Measurements from ENCODE around the gene TMEM270. TPM values are rescaled to one million over a fixed set of nuclear protein-coding genes. Genes with fewer than 3 reads are reported as not detected.
"Not testable (repeated sequence)": the region's sequence is repeated elsewhere in the genome, so short reads cannot be mapped to it uniquely, and the experiment has no call there.

The TMEM270 gene
- total RNA-seq, 1 donor from 2014 or later, result not detected

- H3K36me3 Mint-ChIP-seq (ENCODE audit: low read depth), result no peaks in the 10 kb centered on the region
- intact Hi-C loops (cut with micrococcal nuclease), result no loop called here
- no peak overlapping the region for H3K27ac Mint-ChIP-seq
- peaks cover 7% of the 10 kb centered on the region for H3K27me3 Mint-ChIP-seq (ENCODE audit: insufficient read depth)
- no peaks in the 10 kb centered on the region for H3K9me3 Mint-ChIP-seq
- H3K4me3 Mint-ChIP-seq, result no peak overlapping the region
- H3K4me1 Mint-ChIP-seq (ENCODE audit: low read depth), result peaks cover 8% of the 10 kb centered on the region
- no peak for DNase-seq (ENCODE audit: low spot score)
Observed at GRCh38 chr7:73839290-73839689, 21.7 kb upstream of the TMEM270 start.

- no peaks in the 10 kb centered on the region for H3K9me3 Mint-ChIP-seq
- H3K27me3 Mint-ChIP-seq (ENCODE audit: insufficient read depth), result peaks cover 9% of the 10 kb centered on the region
- H3K27ac Mint-ChIP-seq, result no peak overlapping the region
- no peak for DNase-seq (ENCODE audit: low spot score)
- intact Hi-C loops (cut with micrococcal nuclease), result no loop called here
- no peaks in the 10 kb centered on the region for H3K36me3 Mint-ChIP-seq (ENCODE audit: low read depth)
- peak overlapping the region; percentile 17 for H3K4me3 Mint-ChIP-seq
- H3K4me1 Mint-ChIP-seq (ENCODE audit: low read depth), result peaks cover 10% of the 10 kb centered on the region
Observed at GRCh38 chr7:73839743-73840714, 20.9 kb upstream of the TMEM270 start.

GRCh38 chr7:73840715-73841379 is 20.1 kb upstream of the TMEM270 start:
- peak overlapping the region; percentile 30 for H3K4me3 Mint-ChIP-seq
- peaks cover 10% of the 10 kb centered on the region for H3K4me1 Mint-ChIP-seq (ENCODE audit: low read depth)
- no peaks in the 10 kb centered on the region for H3K9me3 Mint-ChIP-seq
- H3K27me3 Mint-ChIP-seq (ENCODE audit: insufficient read depth), result peaks cover 9% of the 10 kb centered on the region
- no peaks in the 10 kb centered on the region for H3K36me3 Mint-ChIP-seq (ENCODE audit: low read depth)
- DNase-seq (ENCODE audit: low spot score), result no peak
- no peak overlapping the region for H3K27ac Mint-ChIP-seq
- intact Hi-C loops (cut with micrococcal nuclease), result no loop called here

- no peak overlapping the region for H3K27ac Mint-ChIP-seq
- H3K4me3 Mint-ChIP-seq, result peak overlapping the region; percentile 83
- H3K9me3 Mint-ChIP-seq, result no peaks in the 10 kb centered on the region
- intact Hi-C loops (cut with micrococcal nuclease), result loop anchor here (1.0 to 2.0 kb wide), 6 partner anchors 10 to 319 kb away; partner anchors contain the start of genes ABHD11, BAZ1B, BUD23 and DNAJC30
- H3K4me1 Mint-ChIP-seq (ENCODE audit: low read depth), result peaks cover 10% of the 10 kb centered on the region
- H3K27me3 Mint-ChIP-seq (ENCODE audit: insufficient read depth), result peaks cover 10% of the 10 kb centered on the region
- H3K36me3 Mint-ChIP-seq (ENCODE audit: low read depth), result no peaks in the 10 kb centered on the region
- no peak for DNase-seq (ENCODE audit: low spot score)
Observed at GRCh38 chr7:73841689-73842066, 19.3 kb upstream of the TMEM270 start.

GRCh38 chr7:73842067-73842976 is 18.6 kb upstream of the TMEM270 start, which contains the start of gene METTL27:
TSS of gene METTL27 (minus strand) at chr7:73842516. CDS start at chr7:73842140, 376 bp downstream.
- peak within 1 kb of the TSS; percentile 83 for H3K4me3 Mint-ChIP-seq
- DNase-seq (ENCODE audit: low spot score), result peak; percentile 87
- peaks cover 10% of the 10 kb centered on the region for H3K27me3 Mint-ChIP-seq (ENCODE audit: insufficient read depth)
- no peaks in the 10 kb centered on the region for H3K9me3 Mint-ChIP-seq
- peaks cover 10% of the 10 kb centered on the region for H3K4me1 Mint-ChIP-seq (ENCODE audit: low read depth)
- peak within 1 kb of the TSS; percentile 73 for H3K27ac Mint-ChIP-seq
- no peaks in the 10 kb centered on the region for H3K36me3 Mint-ChIP-seq (ENCODE audit: low read depth)
- intact Hi-C loops (cut with micrococcal nuclease), result loop anchor here (1.0 to 2.0 kb wide), 6 partner anchors 9 to 320 kb away; partner anchors contain the start of genes ABHD11, BAZ1B, BUD23 and DNAJC30

- no peak for DNase-seq (ENCODE audit: low spot score)
- Mint-ChIP-seq H3K4me1 (ENCODE audit: low read depth) (peaks cover 10% of the 10 kb centered on the region), H3K27me3 (ENCODE audit: insufficient read depth) (peaks cover 14% of the 10 kb centered on the region), H3K4me3 (peak overlapping the region; percentile 63), H3K36me3 (ENCODE audit: low read depth) (no peaks in the 10 kb centered on the region), H3K27ac (no peak overlapping the region), H3K9me3 (no peaks in the 10 kb centered on the region)
- intact Hi-C loops (cut with micrococcal nuclease), result no loop called here
Observed at GRCh38 chr7:73844131-73844547, 16.8 kb upstream of the TMEM270 start.

- Mint-ChIP-seq H3K27me3 (ENCODE audit: insufficient read depth) (peaks cover 14% of the 10 kb centered on the region), H3K4me1 (ENCODE audit: low read depth) (peaks cover 10% of the 10 kb centered on the region), H3K36me3 (ENCODE audit: low read depth) (no peaks in the 10 kb centered on the region), H3K4me3 (no peak overlapping the region), H3K27ac (no peak overlapping the region), H3K9me3 (no peaks in the 10 kb centered on the region)
- intact Hi-C loops (cut with micrococcal nuclease), result no loop called here
- no peak for DNase-seq (ENCODE audit: low spot score)
Observed at GRCh38 chr7:73844848-73845460, 16.0 kb upstream of the TMEM270 start.

GRCh38 chr7:73845701-73846195 is 15.2 kb upstream of the TMEM270 start:
- intact Hi-C loops (cut with micrococcal nuclease); H3K36me3 Mint-ChIP-seq (ENCODE audit: low read depth); H3K4me3 Mint-ChIP-seq; DNase-seq (ENCODE audit: low spot score); H3K9me3 Mint-ChIP-seq; H3K27ac Mint-ChIP-seq: not testable (repeated sequence)
- Mint-ChIP-seq H3K27me3 (ENCODE audit: insufficient read depth) (peaks cover 14% of the 10 kb centered on the region), H3K4me1 (ENCODE audit: low read depth) (peaks cover 11% of the 10 kb centered on the region)

- DNase-seq (ENCODE audit: low spot score), result no peak
- no peaks in the 10 kb centered on the region for H3K9me3 Mint-ChIP-seq
- H3K27ac Mint-ChIP-seq, result no peak overlapping the region
- intact Hi-C loops (cut with micrococcal nuclease), result no loop called here
- H3K36me3 Mint-ChIP-seq (ENCODE audit: low read depth), result no peaks in the 10 kb centered on the region
- peaks cover 28% of the 10 kb centered on the region for H3K4me1 Mint-ChIP-seq (ENCODE audit: low read depth)
- no peak overlapping the region for H3K4me3 Mint-ChIP-seq
- peaks cover 14% of the 10 kb centered on the region for H3K27me3 Mint-ChIP-seq (ENCODE audit: insufficient read depth)
Observed at GRCh38 chr7:73847941-73848723, 12.8 kb upstream of the TMEM270 start.

GRCh38 chr7:73850781-73851207 is 10.2 kb upstream of the TMEM270 start:
- no peak for DNase-seq (ENCODE audit: low spot score)
- H3K27me3 Mint-ChIP-seq (ENCODE audit: insufficient read depth), result peaks cover 13% of the 10 kb centered on the region
- H3K27ac Mint-ChIP-seq, result peak overlapping the region; percentile 52
- intact Hi-C loops (cut with micrococcal nuclease), result loop anchor here (1.0 to 10.0 kb wide), 4 partner anchors 8 to 246 kb away; partner anchors contain the start of genes ABHD11 and METTL27
- H3K9me3 Mint-ChIP-seq, result no peaks in the 10 kb centered on the region
- peaks cover 25% of the 10 kb centered on the region for H3K4me1 Mint-ChIP-seq (ENCODE audit: low read depth)
- no peaks in the 10 kb centered on the region for H3K36me3 Mint-ChIP-seq (ENCODE audit: low read depth)
- H3K4me3 Mint-ChIP-seq, result no peak overlapping the region

Data from activated T-helper 1 cell treated with anti-CD3 and anti-CD28 coated beads, Interleukin-12 subunit alpha, Interleukin-12 subunit beta, Interleukin-2, Interleukin-4 antibody, amounts not matched to agents 30 ng/mL and 10 ng/mL and 1 ng/mL, durations not matched to agents 14 hours and 24 hours and 36 hours (primary cell).